Mucosa of stomach (tissue), 1 donor: ENCODE results near the gene SPATA12.
A peak's percentile ranks its signal among the peaks of the same experiment; 100 is the strongest.
"Not testable (repeated sequence)": the region's sequence is repeated elsewhere in the genome, so short reads cannot be mapped to it uniquely, and the experiment has no call there.

Experiments
- H3K27me3 ChIP-seq: one replicate; pipeline ENCODE4 v1.7.0; 2013; ENCODE audit warnings: mild to moderate bottlenecking, low read length; ENCODE audit not compliant: control insufficient read depth, insufficient read depth
- H3K36me3 ChIP-seq: one replicate; pipeline ENCODE4 v1.7.0; 2013; ENCODE audit warnings: low read length; ENCODE audit not compliant: control insufficient read depth, insufficient read depth
- H3K4me1 ChIP-seq: one replicate; pipeline ENCODE4 v1.7.0; 2013; ENCODE audit warnings: mild to moderate bottlenecking, low read length; ENCODE audit not compliant: control insufficient read depth, insufficient read depth
- H3K4me3 ChIP-seq: one replicate; pipeline ENCODE4 v1.7.0; 2013; ENCODE audit warnings: low read length
- H3K9ac ChIP-seq: one replicate; pipeline ENCODE4 v1.7.0; 2013; ENCODE audit warnings: mild to moderate bottlenecking, low read length, moderate library complexity
- H3K9me3 ChIP-seq: one replicate; pipeline ENCODE4 v1.7.0; 2013; ENCODE audit warnings: mild to moderate bottlenecking, low read length, moderate library complexity; ENCODE audit not compliant: control insufficient read depth
- donor health status: Pancreatic carcinoma.

SPATA12 gene

DNA sequence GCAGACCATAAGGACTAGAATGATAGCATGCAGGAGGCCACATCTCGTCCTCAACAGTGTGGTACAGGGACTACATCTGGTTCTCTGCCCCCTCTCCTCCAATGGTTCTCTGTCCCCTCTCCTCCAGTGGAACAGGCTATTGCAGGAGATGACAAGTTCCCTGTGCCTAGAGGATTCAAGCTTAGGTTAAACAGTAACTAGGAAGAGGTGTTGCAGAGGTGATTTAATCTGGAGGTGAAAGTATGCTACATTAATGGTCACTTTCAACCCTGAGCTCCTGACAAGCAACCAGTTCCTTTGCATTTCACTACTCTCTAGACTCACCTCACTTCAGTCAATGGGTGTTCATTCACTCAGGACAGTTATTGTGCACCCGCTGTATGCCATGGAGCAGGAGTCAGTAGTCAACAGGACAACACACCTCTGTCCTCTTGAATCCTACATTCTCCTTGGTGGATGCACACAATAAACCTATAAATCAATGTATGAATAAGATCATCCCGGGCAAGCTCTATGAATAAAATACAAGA lies 16.0 kb downstream of the SPATA12 start:
- Histone ChIP-seq H3K27me3 (no peaks in the 10 kb centered on the region), H3K4me1 (peaks cover 22% of the 10 kb centered on the region), H3K4me3 (no peak overlapping the region), H3K9me3 (no peaks in the 10 kb centered on the region), H3K9ac (no peak overlapping the region), H3K36me3 (no peaks in the 10 kb centered on the region)

DNA sequence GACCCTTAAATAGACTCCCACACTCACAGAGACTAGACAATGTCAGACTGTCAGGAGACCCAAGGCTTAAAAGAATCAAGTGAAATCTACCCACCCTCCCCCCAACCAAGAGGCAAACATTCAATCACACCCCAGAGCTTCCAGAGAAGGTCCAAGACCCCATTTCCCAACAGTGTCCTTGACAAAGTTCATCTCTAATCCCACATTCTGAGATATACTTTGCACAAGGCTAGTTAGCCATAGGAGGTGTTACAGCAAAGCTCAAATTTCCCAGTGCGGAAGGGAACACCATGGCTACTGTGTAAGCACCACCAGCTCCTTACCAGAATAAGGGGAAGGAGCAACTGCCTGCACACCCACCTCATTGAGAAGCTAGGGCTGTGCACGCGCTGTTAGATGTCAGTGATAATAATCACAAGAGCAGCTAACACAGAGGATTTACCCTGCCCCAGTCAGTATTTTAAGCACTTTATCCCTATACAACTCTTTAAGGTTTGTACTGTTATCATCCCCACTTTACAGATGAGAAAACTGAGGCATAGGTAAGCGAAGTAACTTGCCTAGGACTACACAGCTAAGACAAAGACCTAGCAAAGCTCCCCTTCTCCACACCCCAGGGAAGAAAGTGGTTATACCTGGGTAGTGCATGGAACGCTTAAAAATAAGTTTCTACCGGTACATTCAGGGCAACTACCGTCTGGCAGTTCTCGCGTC lies 17.3 kb downstream of the SPATA12 start:
- Histone ChIP-seq H3K4me1 (peaks cover 22% of the 10 kb centered on the region), H3K9me3 (no peaks in the 10 kb centered on the region), H3K27me3 (no peaks in the 10 kb centered on the region), H3K36me3 (no peaks in the 10 kb centered on the region), H3K4me3 (peak overlapping the region; percentile 83), H3K9ac (peak overlapping the region; percentile 87)

DNA sequence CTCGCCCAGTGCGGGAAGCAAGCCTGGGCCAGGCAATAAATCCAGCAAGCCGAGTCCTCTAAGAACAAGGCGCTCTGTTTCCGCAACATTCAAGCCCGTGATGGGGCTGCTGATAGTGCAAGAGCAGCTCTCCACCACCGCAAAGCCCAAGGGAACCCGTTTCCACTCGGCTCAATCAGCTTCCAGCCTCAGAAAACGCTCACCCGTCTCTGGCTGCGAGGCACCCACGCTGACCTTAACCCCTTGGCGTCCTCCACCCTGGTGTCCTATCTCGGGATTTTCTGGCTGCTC lies 17.8 kb downstream of the SPATA12 start:
- H3K27me3 ChIP-seq, result no peaks in the 10 kb centered on the region
- H3K4me3 ChIP-seq, result peak overlapping the region; percentile 83
- H3K9ac ChIP-seq, result peak overlapping the region; percentile 87
- H3K4me1 ChIP-seq, result peaks cover 22% of the 10 kb centered on the region
- no peaks in the 10 kb centered on the region for H3K9me3 ChIP-seq
- H3K36me3 ChIP-seq, result no peaks in the 10 kb centered on the region

DNA sequence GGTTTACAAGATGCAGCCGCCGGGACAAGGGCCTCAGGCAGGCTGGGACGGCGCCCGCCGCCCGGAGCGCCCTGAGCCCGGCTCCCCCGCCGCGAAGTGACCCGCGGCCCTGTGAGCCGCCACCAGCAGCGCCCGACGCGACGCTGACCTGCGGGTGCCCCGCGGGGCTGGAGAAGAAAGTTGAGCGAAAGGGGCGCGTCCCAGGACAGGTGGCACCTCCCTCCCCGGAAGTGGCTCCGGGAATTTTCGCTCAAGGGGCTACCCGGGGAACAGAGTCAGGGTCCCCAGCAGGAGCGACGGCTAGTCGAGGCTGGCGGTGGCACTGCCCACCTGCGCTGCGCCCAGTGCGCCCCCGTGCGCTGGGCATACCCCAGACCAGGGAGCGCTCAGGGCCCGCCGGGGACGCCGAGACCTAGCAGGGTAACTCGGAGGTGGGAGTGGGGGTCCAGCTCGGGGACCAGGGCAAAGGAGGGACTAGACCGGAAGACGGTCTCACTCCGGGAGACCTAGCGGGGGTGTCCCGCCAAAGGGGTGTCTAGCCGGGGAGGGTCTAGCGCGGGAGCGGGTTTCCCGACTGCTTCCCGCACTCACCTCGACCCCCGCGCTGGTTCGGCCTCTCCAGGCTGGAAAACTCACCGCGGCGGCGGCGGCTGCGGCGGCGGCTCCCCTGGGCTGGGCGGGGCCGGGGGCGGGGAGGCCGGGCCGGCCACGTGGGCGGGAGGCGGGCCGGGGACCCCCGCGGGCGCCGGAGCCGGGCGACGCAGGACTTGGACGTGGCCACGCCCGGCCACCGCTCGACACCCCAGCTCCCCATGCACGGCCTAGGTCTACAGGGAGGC lies 18.4 kb downstream of the SPATA12 start:
- no peaks in the 10 kb centered on the region for H3K27me3 ChIP-seq
- peak overlapping the region; percentile 83 for H3K4me3 ChIP-seq
- H3K4me1 ChIP-seq, result peaks cover 22% of the 10 kb centered on the region
- H3K9ac ChIP-seq, result peak overlapping the region; percentile 87
- no peaks in the 10 kb centered on the region for H3K36me3 ChIP-seq
- no peaks in the 10 kb centered on the region for H3K9me3 ChIP-seq

DNA sequence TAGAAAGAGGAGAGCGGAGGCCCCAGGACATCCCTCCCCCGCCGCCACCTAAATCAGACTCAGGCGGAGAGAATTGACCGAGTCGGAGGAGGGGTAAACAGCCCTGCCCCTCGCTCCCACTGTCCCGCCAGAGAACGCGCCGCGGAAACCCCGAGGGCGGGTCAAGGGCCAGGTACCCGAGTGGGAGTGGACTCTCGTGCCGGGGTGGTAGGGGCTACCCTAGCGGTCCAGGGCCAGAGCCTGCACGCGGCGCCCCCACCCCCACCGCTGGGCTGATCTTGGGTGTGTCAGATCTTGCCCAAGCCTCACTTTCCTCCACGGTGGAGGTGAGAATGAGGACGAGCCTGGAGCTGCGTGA lies 19.0 kb downstream of the SPATA12 start:
- no peaks in the 10 kb centered on the region for H3K36me3 ChIP-seq
- H3K4me1 ChIP-seq, result peaks cover 22% of the 10 kb centered on the region
- no peaks in the 10 kb centered on the region for H3K9me3 ChIP-seq
- no peak overlapping the region for H3K4me3 ChIP-seq
- H3K9ac ChIP-seq, result peak overlapping the region; percentile 37
- no peaks in the 10 kb centered on the region for H3K27me3 ChIP-seq

DNA sequence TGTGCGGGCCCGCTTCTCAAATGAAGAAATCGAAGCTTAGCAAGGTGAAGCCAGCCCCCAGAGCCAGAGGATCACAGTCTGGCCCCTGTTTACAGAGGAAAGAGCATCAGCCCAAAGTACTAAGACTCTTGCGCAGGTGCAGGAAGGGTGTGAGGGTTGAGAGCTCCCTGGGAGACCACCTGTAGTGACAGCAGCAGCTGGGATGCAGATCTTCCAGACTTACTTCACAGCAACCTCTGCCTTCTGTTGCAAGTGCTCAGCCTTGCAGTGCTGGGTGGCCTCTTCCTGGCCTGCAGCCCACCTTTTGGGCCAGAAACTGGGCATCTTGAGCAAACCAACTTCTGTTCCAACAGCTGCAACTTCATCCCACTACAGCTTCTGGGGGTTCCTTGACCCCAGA lies 19.7 kb downstream of the SPATA12 start:
- no peak overlapping the region for H3K9ac ChIP-seq
- H3K27me3 ChIP-seq, result no peaks in the 10 kb centered on the region
- no peak overlapping the region for H3K4me3 ChIP-seq
- no peaks in the 10 kb centered on the region for H3K9me3 ChIP-seq
- no peaks in the 10 kb centered on the region for H3K36me3 ChIP-seq
- H3K4me1 ChIP-seq, result peaks cover 22% of the 10 kb centered on the region

DNA sequence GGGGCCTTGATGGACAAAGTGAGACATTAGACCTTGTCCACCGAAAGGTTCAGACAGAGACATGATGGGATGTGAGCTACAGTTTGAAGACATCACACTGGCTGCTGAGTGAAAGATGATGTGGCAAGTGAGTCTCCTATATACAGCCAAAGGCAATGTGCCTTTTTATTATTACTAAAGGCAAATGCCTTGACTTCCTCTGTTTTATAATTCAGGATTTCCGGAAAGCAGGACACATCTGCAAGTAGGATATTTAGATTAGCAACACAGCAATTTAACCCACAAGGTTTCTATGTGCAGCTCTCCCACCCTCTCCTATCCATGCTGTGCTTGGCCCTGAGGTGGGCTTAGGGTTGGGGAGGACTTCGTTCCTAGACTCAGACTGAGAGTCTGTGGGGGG lies 20.7 kb downstream of the SPATA12 start:
- H3K27me3 ChIP-seq, result no peaks in the 10 kb centered on the region
- H3K36me3 ChIP-seq, result no peaks in the 10 kb centered on the region
- no peak overlapping the region for H3K9ac ChIP-seq
- H3K9me3 ChIP-seq, result no peaks in the 10 kb centered on the region
- peaks cover 20% of the 10 kb centered on the region for H3K4me1 ChIP-seq
- no peak overlapping the region for H3K4me3 ChIP-seq

DNA sequence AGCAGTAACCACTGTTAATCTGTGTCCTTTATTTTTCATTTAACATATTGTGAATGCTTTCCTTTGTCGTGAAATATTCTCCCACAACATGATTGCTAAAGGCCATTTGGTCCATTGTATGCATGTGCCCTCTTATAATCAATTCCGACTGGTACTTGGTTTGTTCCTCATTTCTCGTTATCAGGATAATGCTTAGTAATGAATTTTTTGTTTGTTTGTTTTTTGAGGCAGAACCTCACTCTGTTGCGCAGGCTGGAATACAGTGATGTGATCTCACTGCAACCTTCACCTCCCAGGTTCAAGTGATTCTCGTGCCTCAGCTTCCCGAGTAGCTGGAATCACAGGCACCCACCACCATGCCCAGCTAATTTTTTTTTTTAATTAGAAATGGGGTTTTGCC lies 22.0 kb downstream of the SPATA12 start:
- no peaks in the 10 kb centered on the region for H3K36me3 ChIP-seq
- no peaks in the 10 kb centered on the region for H3K27me3 ChIP-seq
- no peak overlapping the region for H3K9ac ChIP-seq
- no peak overlapping the region for H3K4me3 ChIP-seq
- no peaks in the 10 kb centered on the region for H3K9me3 ChIP-seq
- H3K4me1 ChIP-seq, result peaks cover 9% of the 10 kb centered on the region

DNA sequence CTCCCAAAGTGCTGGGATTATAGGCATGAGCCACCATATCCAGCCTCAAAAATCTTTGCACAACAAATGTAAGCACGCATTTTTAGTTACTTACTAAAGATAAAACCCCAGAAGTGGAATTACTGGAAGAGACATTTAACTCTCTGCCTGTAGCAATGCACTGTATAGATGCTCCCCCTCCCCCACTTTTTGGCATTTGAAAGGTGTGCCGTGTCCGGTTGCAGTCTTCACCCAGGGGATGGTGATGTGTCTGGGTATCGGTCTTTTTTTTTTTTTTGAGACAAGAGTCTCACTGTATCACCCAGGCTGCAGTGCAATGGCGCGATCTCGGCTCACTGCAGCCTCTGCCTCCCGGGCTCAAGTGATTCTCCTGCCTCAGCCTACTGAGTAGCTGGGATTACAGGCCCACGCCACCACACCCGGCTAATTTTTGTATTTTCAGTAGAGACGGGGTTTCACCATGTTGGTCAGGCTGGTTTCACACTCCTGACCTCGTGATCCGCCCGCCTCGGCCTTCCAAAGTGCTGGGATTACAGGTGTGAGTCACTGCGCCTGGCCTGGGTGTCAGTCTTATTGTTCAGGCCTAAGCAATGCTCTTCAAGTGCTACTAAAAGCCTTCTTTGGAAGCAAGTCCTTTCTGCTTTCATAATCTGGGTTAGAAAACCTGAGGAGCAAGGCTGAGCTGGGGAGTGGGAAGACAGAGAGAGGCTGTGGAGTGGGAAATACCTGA lies 23.0 kb downstream of the SPATA12 start:
- not testable (repeated sequence) for H3K27me3 ChIP-seq, H3K4me1 ChIP-seq, H3K9me3 ChIP-seq, H3K9ac ChIP-seq, H3K4me3 ChIP-seq, H3K36me3 ChIP-seq

DNA sequence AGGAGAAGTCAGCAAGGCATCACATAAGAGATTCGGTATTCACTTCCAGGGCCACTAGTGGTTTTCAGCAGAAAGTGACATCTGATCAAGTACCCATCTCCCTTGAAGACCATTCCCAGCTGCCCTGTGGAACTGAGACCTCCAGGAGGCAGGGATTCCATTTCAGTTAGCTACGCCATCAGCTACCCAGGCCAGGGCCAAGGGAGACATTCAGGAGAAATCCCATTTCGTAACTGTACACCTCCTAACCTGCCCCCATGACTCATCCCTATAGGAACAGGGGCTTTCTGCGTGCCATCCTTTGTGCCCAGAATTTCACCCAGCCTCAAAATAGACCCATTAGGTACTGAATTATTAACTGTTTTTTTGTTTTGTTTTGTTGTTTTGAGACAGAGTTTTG lies 24.7 kb downstream of the SPATA12 start:
- no peaks in the 10 kb centered on the region for H3K9me3 ChIP-seq
- no peak overlapping the region for H3K9ac ChIP-seq
- no peaks in the 10 kb centered on the region for H3K27me3 ChIP-seq
- no peak overlapping the region for H3K4me3 ChIP-seq
- no peaks in the 10 kb centered on the region for H3K4me1 ChIP-seq
- H3K36me3 ChIP-seq, result no peaks in the 10 kb centered on the region

DNA sequence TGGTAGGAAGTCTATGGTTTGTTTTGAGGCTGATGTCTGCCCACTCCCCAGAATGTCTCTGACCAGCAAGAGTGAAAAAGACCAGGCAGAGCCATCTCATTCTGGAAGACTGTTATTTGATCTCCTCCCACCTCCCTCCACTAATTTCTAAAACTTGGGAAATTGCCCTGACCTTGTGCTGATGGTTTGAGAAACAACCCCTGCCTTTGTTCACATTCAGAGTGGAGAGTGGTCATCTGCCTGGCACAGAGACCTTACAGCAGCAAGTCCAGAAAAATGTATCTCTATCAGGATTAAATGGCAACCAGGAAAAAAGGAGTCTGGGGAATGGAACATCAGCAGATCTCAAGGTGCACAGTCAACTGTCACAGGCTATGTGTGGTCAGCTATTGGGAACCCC lies 25.7 kb downstream of the SPATA12 start:
- Histone ChIP-seq H3K4me3 (no peak overlapping the region), H3K9me3 (no peaks in the 10 kb centered on the region), H3K9ac (no peak overlapping the region), H3K4me1 (no peaks in the 10 kb centered on the region), H3K36me3 (no peaks in the 10 kb centered on the region), H3K27me3 (no peaks in the 10 kb centered on the region)
